Measurements from ENCODE around the gene DIPK2A. TPM values are rescaled to one million over a fixed set of nuclear protein-coding genes. Genes with fewer than 3 reads are reported as not detected.

Gene DIPK2A
- total RNA-seq (ENCODE audit: low replicate concordance), result 36.8 and 81.0 TPM in 2 replicates

GRCh38 chr3:143971359-143972154, at the start of gene DIPK2A:
TSS of gene DIPK2A (plus strand) at chr3:143971823. CDS start at chr3:143972333, 510 bp downstream.

Other genes starting within 250 kb of the DIPK2A start
- gene SLC9A9, start 123.4 kb upstream of the DIPK2A start, total RNA-seq (ENCODE audit: low replicate concordance), result 1.8 and 26.1 TPM in 2 replicates

Measured in smooth muscle cell of the coronary artery (primary cell).